BLaER1 treated with 17β-estradiol and CSF1 and Interleukin-3, amounts not matched to agents 10 nM and 100 nM (cell line): Measurements from ENCODE around the gene NBAS.

ENCODE experiments used
- H3K27ac ChIP-seq, 11 experiments: shearing (Covaris generic); formaldehyde crosslinking; 2 replicates each; pipeline ENCODE4 v1.8.1; 2022
- H3K27me3 ChIP-seq, 11 experiments: shearing (Covaris generic); formaldehyde crosslinking; 2 replicates each; pipeline ENCODE4 v1.8.1; 2022
- H3K36me3 ChIP-seq, 11 experiments: shearing (Covaris generic); formaldehyde crosslinking; 2 replicates each; pipeline ENCODE4 v1.8.1; 2022
- H3K4me1 ChIP-seq, 10 experiments: shearing (Covaris generic); formaldehyde crosslinking; 2 replicates each; pipeline ENCODE4 v1.8.1; 2022
- H3K4me2 ChIP-seq, 11 experiments: shearing (Covaris generic); formaldehyde crosslinking; 2 replicates each; pipeline ENCODE4 v1.8.1; 2022
- H3K4me3 ChIP-seq, 10 experiments: shearing (Covaris generic); formaldehyde crosslinking; 2 replicates each; pipeline ENCODE4 v1.8.1; 2022
- H3K9ac ChIP-seq, 11 experiments: shearing (Covaris generic); formaldehyde crosslinking; 2 replicates each; pipeline ENCODE4 v1.8.1; 2022
- H3K9me3 ChIP-seq, 11 experiments: shearing (Covaris generic); formaldehyde crosslinking; replicated peaks in 1 of 11; 2 replicates each; pipeline ENCODE4 v1.8.1; 2022
- H4K20me1 ChIP-seq, 11 experiments: shearing (Covaris generic); formaldehyde crosslinking; 2 replicates each; pipeline ENCODE4 v1.8.1; 2022
- Cebpa-rat ChIP-seq, 11 experiments: shearing (Covaris generic); IDR thresholded peaks; 2 replicates each; pipeline ENCODE4 v1.8.1; 2022

The NBAS gene

GRCh38 chr2:15436195-15436594 is 124.9 kb downstream of the NBAS start:
- no peak overlapping the region for H3K4me3 ChIP-seq
- no peak overlapping the region for H3K27ac ChIP-seq
- H3K36me3 ChIP-seq: peaks cover 0 to 28% (median 6%) of the 10 kb centered on the region in 11 experiments; a peak in 13 of 22 replicates
- H3K9me3 ChIP-seq: peaks cover 4 to 13% (median 7%) of the 10 kb centered on the region in 11 experiments; a peak in 13 of 22 replicates
- no peak overlapping the region for H3K4me2 ChIP-seq
- no peak for TF ChIP-seq Cebpa-rat (IDR thresholded peaks at IDR 0.05)
- no peaks in the 10 kb centered on the region for H3K4me1 ChIP-seq
- H3K27me3 ChIP-seq: no peaks in the 10 kb centered on the region
- H3K9ac ChIP-seq: no peak overlapping the region
- 0 out of 22 replicates have a peak, but pooled peaks cover 0 to 3% (median 0%) of the 10 kb centered on the region in 11 experiments for H4K20me1 ChIP-seq

GRCh38 chr2:15435474-15435873 is 125.7 kb downstream of the NBAS start:
- no peak for TF ChIP-seq Cebpa-rat (IDR thresholded peaks at IDR 0.05)
- H3K27me3 ChIP-seq: no peaks in the 10 kb centered on the region
- no peak overlapping the region for H3K27ac ChIP-seq
- no peak overlapping the region for H3K9ac ChIP-seq
- H3K36me3 ChIP-seq: peaks cover 0 to 28% (median 6%) of the 10 kb centered on the region in 11 experiments; a peak in 13 of 22 replicates
- H3K4me3 ChIP-seq: no peak overlapping the region
- no peaks in the 10 kb centered on the region for H3K4me1 ChIP-seq
- peaks cover 4 to 12% (median 7%) of the 10 kb centered on the region in 11 experiments; a peak in 13 of 22 replicates for H3K9me3 ChIP-seq
- H3K4me2 ChIP-seq: no peak overlapping the region
- 0 out of 22 replicates have a peak, but pooled peaks cover 0 to 3% (median 0%) of the 10 kb centered on the region in 11 experiments for H4K20me1 ChIP-seq

GRCh38 chr2:15432642-15433256 is 128.4 kb downstream of the NBAS start:
- no peak for TF ChIP-seq Cebpa-rat (IDR thresholded peaks at IDR 0.05)
- no peak overlapping the region for H3K27ac ChIP-seq
- no peak overlapping the region for H3K4me2 ChIP-seq
- no peaks in the 10 kb centered on the region for H3K9me3 ChIP-seq
- no peak overlapping the region for H3K9ac ChIP-seq
- no peaks in the 10 kb centered on the region for H3K4me1 ChIP-seq
- no peaks in the 10 kb centered on the region for H3K27me3 ChIP-seq
- peaks cover 0 to 28% (median 0%) of the 10 kb centered on the region in 11 experiments; a peak in 4 of 22 replicates for H3K36me3 ChIP-seq
- H3K4me3 ChIP-seq: no peak overlapping the region
- 0 out of 22 replicates have a peak, but pooled peaks cover 0 to 3% (median 0%) of the 10 kb centered on the region in 11 experiments for H4K20me1 ChIP-seq

GRCh38 chr2:15429032-15429431 is 132.1 kb downstream of the NBAS start:
- peaks cover 3 to 36% (median 9%) of the 10 kb centered on the region in 11 experiments; a peak in 15 of 22 replicates for H3K36me3 ChIP-seq
- no peaks in the 10 kb centered on the region for H3K4me1 ChIP-seq
- H3K27ac ChIP-seq: no peak overlapping the region
- 0 out of 22 replicates have a peak, but pooled peaks cover 0 to 3% (median 0%) of the 10 kb centered on the region in 11 experiments for H4K20me1 ChIP-seq
- H3K9ac ChIP-seq: no peak overlapping the region
- H3K4me2 ChIP-seq: no peak overlapping the region
- TF ChIP-seq Cebpa-rat (IDR thresholded peaks at IDR 0.05): no peak
- no peaks in the 10 kb centered on the region for H3K9me3 ChIP-seq
- H3K4me3 ChIP-seq: no peak overlapping the region
- H3K27me3 ChIP-seq: no peaks in the 10 kb centered on the region

GRCh38 chr2:15427987-15428386 is 133.1 kb downstream of the NBAS start:
- H3K27ac ChIP-seq: no peak overlapping the region
- no peaks in the 10 kb centered on the region for H3K9me3 ChIP-seq
- no peak overlapping the region for H3K9ac ChIP-seq
- H3K36me3 ChIP-seq: peaks cover 5 to 41% (median 18%) of the 10 kb centered on the region in 11 experiments; a peak in 17 of 22 replicates
- H3K4me3 ChIP-seq: no peak overlapping the region
- H3K4me2 ChIP-seq: no peak overlapping the region
- no peaks in the 10 kb centered on the region for H3K27me3 ChIP-seq
- no peaks in the 10 kb centered on the region for H3K4me1 ChIP-seq
- no peak for TF ChIP-seq Cebpa-rat (IDR thresholded peaks at IDR 0.05)
- no peaks in the 10 kb centered on the region for H4K20me1 ChIP-seq

GRCh38 chr2:15426606-15427005 is 134.5 kb downstream of the NBAS start:
- Histone ChIP-seq H3K4me1 (no peaks in the 10 kb centered on the region), H3K9ac (no peak overlapping the region), H3K27ac (no peak overlapping the region), H3K9me3 (no peaks in the 10 kb centered on the region), H4K20me1 (no peaks in the 10 kb centered on the region), H3K27me3 (no peaks in the 10 kb centered on the region), H3K4me3 (no peak overlapping the region), H3K36me3 (peaks cover 5 to 53% (median 21%) of the 10 kb centered on the region in 11 experiments; a peak in 17 of 22 replicates), H3K4me2 (no peak overlapping the region)
- no peak for TF ChIP-seq Cebpa-rat (IDR thresholded peaks at IDR 0.05)

GRCh38 chr2:15425712-15426111 is 135.4 kb downstream of the NBAS start:
- no peak overlapping the region for H3K4me3 ChIP-seq
- H4K20me1 ChIP-seq: no peaks in the 10 kb centered on the region
- H3K9me3 ChIP-seq: no peaks in the 10 kb centered on the region
- H3K4me2 ChIP-seq: no peak overlapping the region
- H3K9ac ChIP-seq: no peak overlapping the region
- TF ChIP-seq Cebpa-rat (IDR thresholded peaks at IDR 0.05): no peak
- no peaks in the 10 kb centered on the region for H3K4me1 ChIP-seq
- peaks cover 5 to 56% (median 21%) of the 10 kb centered on the region in 11 experiments; a peak in 17 of 22 replicates for H3K36me3 ChIP-seq
- H3K27ac ChIP-seq: no peak overlapping the region
- H3K27me3 ChIP-seq: no peaks in the 10 kb centered on the region

- no peaks in the 10 kb centered on the region for H3K4me1 ChIP-seq
- no peaks in the 10 kb centered on the region; a peak in 1 of 22 replicates for H4K20me1 ChIP-seq
- no peak overlapping the region for H3K4me2 ChIP-seq
- no peaks in the 10 kb centered on the region for H3K9me3 ChIP-seq
- H3K4me3 ChIP-seq: no peak overlapping the region
- no peaks in the 10 kb centered on the region for H3K27me3 ChIP-seq
- H3K27ac ChIP-seq: no peak overlapping the region
- peaks cover 5 to 74% (median 24%) of the 10 kb centered on the region in 11 experiments; a peak in 17 of 22 replicates for H3K36me3 ChIP-seq
- TF ChIP-seq Cebpa-rat (IDR thresholded peaks at IDR 0.05): no peak
- H3K9ac ChIP-seq: no peak overlapping the region
Observed at GRCh38 chr2:15421753-15422152, 139.4 kb downstream of the NBAS start.

- no peaks in the 10 kb centered on the region for H3K4me1 ChIP-seq
- H3K36me3 ChIP-seq: peaks cover 13 to 93% (median 42%) of the 10 kb centered on the region in 11 experiments; a peak in 19 of 22 replicates
- no peaks in the 10 kb centered on the region for H3K9me3 ChIP-seq
- TF ChIP-seq Cebpa-rat (IDR thresholded peaks at IDR 0.05): no peak
- H3K27me3 ChIP-seq: no peaks in the 10 kb centered on the region
- no peak overlapping the region for H3K4me3 ChIP-seq
- H4K20me1 ChIP-seq: no peaks in the 10 kb centered on the region; a peak in 1 of 22 replicates
- no peak overlapping the region for H3K27ac ChIP-seq
- no peak overlapping the region for H3K4me2 ChIP-seq
- H3K9ac ChIP-seq: no peak overlapping the region
Observed at GRCh38 chr2:15415748-15416147, 145.4 kb downstream of the NBAS start.

GRCh38 chr2:15412779-15413178 is 148.4 kb downstream of the NBAS start:
- TF ChIP-seq Cebpa-rat (IDR thresholded peaks at IDR 0.05): no peak
- H3K36me3 ChIP-seq: peaks cover 11 to 75% (median 46%) of the 10 kb centered on the region in 11 experiments; a peak in 19 of 22 replicates

More at GRCh38 chr2:15412779-15413178, 148.4 kb downstream of the NBAS start:
- Histone ChIP-seq H3K9ac (no peak overlapping the region), H3K4me1 (no peaks in the 10 kb centered on the region), H3K4me3 (no peak overlapping the region), H3K9me3 (no peaks in the 10 kb centered on the region), H3K27me3 (no peaks in the 10 kb centered on the region), H3K4me2 (no peak overlapping the region), H4K20me1 (no peaks in the 10 kb centered on the region), H3K27ac (no peak overlapping the region)
